Psoas muscle (tissue), 8 donors: ENCODE data around the gene VEPH1. TPM values are rescaled to one million over a fixed set of nuclear protein-coding genes. Genes with fewer than 3 reads are reported as not detected.

Experiments
- ATAC-seq, 4 donors: fragments of 200-7000 bp; cut with Tn5 transposase; one replicate each; pipeline ENCODE4 v1.9.1; 2020; ENCODE audit warnings: moderate library complexity in 3 of 4, mild to moderate bottlenecking in 2 of 4
- DNase-seq, 2 donors: peaks; one replicate each; pipeline ENCODE4 v3.0.0-alpha.2; 2020
- H3K27ac ChIP-seq: fragments of 200-600 bp; one replicate; pipeline ENCODE4 v1.8.0; 2022
- H3K27me3 ChIP-seq, 3 donors: fragments of 200-600 bp in 1 of 3; one replicate each; pipeline versions ENCODE4 v1.6.1 to v1.8.0; 2013 to 2022; ENCODE audit warnings: low read length in 2 of 3, mild to moderate bottlenecking in 2 of 3, moderate library complexity in 1 of 3; ENCODE audit not compliant: insufficient read depth in 3 of 3
- H3K36me3 ChIP-seq, 2 donors: fragments of 200-600 bp in 1 of 2; one replicate each; pipeline versions ENCODE4 v1.6.1 to v1.8.0; 2013 to 2022; ENCODE audit warnings: low read depth in 1 of 2, mild to moderate bottlenecking in 1 of 2, moderate library complexity in 1 of 2; ENCODE audit not compliant: insufficient read depth in 1 of 2
- H3K4me1 ChIP-seq: fragments of 200-600 bp; one replicate; pipeline ENCODE4 v1.8.0; 2022
- H3K4me3 ChIP-seq: fragments of 200-600 bp; one replicate; pipeline ENCODE4 v1.8.0; 2022; ENCODE audit warnings: mild to moderate bottlenecking
- H3K9me3 ChIP-seq: fragments of 200-600 bp; one replicate; pipeline ENCODE4 v1.8.0; 2022
- WGBS, 3 donors: extraction: QIAGEN DNeasy Blood & Tissue Kit; methylation state at CpG; one replicate each; pipeline versions ENCODE4 v1.1.6 to v1.1.7; 2013; 5-methylcytosine and 5-hydroxymethylcytosine counted together
- intact Hi-C, 2 donors: fragments of 100-400 bp; cut with DNase I; formaldehyde crosslinking; loops; one replicate each; pipeline versions ENCODE4 v1.11.0 to v1.14.2; 2022
- polyA plus RNA-seq, 3 donors: library from polyadenylated mRNA; stranded (reverse); fragments of 200-250 nt; gene quantifications; one replicate each; pipeline ENCODE4 v1.2.3, GENCODE V29; 2013
- total RNA-seq, 4 donors: library from RNA; stranded (reverse); fragmentation: NEBNext Ultra II Directional in 2 of 4; extraction: Animal tissue kit (Norgen Biotek cat#: 25700) in 2 of 4; gene quantifications; one replicate each; pipeline versions ENCODE4 v1.2.1 to v1.2.4, GENCODE V29; 2021 to 2023
- TF ChIP-seq, protein P1 (sequence below): fragments of 200-600 bp; IDR thresholded peaks from one replicate; pipeline ENCODE4 v1.8.0; 2022; ENCODE audit warnings: antibody characterized with exemption
- donor health status: healthy with polysubstance abuse.
- donor health status: DM: no; HTN: no; CAD: no; lungs with moderate emphysema.
- donor health status: Bipolar disorder and iron deficiency.
- donor health status: healthy.
- donor health status: DM: yes; HTN: yes; CAD: no.
- donor health status: DM: no; HTN: no; CAD: no.
- donor health status: DM: no; HTN: no; CAD: no.
- donor health status: DM: yes; HTN: yes; CAD: no.

The VEPH1 gene
- total and polyA plus RNA-seq, 7 donors = 0.14 to 0.34 (median 0.25) TPM; not detected in 2

DNA sequence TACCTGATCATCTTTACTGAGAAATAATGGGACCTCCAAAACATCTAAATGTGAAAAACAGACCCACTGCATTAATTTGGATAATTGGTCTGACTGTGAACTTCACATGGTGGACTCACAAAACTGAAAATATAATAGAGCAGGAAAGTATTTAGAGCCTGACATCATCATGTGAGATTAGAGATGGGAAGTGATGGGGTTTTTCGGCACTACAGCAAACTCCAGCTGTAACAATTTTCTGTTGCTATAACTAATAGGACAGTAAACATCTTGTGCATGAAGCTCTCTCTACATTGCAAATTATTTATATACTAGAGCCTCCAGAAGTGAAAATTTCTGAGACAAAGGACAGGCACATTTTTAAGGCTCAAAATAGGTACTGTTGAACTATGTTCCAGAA, 32.2 kb downstream of the VEPH1 start:
- H3K9me3 ChIP-seq = no peaks in the 10 kb centered on the region
- TF ChIP-seq, protein P1, sequence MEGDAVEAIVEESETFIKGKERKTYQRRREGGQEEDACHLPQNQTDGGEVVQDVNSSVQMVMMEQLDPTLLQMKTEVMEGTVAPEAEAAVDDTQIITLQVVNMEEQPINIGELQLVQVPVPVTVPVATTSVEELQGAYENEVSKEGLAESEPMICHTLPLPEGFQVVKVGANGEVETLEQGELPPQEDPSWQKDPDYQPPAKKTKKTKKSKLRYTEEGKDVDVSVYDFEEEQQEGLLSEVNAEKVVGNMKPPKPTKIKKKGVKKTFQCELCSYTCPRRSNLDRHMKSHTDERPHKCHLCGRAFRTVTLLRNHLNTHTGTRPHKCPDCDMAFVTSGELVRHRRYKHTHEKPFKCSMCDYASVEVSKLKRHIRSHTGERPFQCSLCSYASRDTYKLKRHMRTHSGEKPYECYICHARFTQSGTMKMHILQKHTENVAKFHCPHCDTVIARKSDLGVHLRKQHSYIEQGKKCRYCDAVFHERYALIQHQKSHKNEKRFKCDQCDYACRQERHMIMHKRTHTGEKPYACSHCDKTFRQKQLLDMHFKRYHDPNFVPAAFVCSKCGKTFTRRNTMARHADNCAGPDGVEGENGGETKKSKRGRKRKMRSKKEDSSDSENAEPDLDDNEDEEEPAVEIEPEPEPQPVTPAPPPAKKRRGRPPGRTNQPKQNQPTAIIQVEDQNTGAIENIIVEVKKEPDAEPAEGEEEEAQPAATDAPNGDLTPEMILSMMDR = no peak
- intact Hi-C loops = no loop called here
- H3K4me1 ChIP-seq = no peaks in the 10 kb centered on the region
- ATAC-seq (no peak), DNase-seq (no peak)
- no peaks in the 10 kb centered on the region for H3K36me3 ChIP-seq
- no peak overlapping the region for H3K27ac ChIP-seq
- 53 to 64% (median 63%) methylated on average over 1 of the region's 1 CpG for WGBS, 3 donors
- H3K27me3 ChIP-seq = peaks cover 0 to 4% (median 0%) of the 10 kb centered on the region in 3 donors
- H3K4me3 ChIP-seq = no peak overlapping the region

DNA sequence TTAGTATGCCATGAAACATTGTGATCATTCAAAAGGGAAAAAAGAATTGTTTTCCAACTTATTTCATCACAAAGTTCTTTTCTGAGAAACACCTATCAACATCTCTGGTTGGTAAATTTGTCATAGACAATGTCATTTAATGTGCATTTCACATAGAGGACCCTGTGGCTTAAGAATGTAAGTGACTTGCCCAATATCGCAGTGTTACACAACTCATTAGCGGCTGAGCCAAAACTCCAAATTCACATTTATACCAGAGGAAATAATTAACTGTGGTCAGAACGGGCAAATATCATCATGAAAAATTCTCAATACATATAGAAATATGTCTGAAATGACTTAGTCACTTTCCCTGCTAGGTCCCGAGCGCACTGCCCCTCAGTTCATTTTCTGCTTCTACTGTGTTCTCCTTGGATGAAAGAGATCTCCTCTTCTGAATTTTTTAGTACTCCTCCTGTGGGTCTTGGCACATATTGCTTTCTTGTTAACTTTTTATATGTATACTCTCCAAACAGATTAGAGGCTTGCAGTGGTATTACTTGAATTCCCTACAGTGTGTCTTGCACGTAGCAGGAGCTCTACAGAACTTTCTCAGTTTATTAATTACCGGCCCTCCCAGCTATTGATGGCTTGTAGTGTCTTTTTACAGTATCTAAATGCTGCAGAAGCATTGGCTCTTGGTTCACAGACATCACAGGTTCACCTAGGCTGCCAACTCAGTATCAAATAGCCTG, 33.5 kb downstream of the VEPH1 start:
- WGBS, 3 donors = 81 to 87% (median 85%) methylated on average over 7 of the region's 7 CpGs
- Histone ChIP-seq H3K27me3 (peaks cover 0 to 4% (median 0%) of the 10 kb centered on the region in 3 donors), H3K4me3 (no peak overlapping the region), H3K36me3 (no peaks in the 10 kb centered on the region), H3K9me3 (no peaks in the 10 kb centered on the region), H3K4me1 (no peaks in the 10 kb centered on the region), H3K27ac (no peak overlapping the region)
- no peak for ATAC-seq
- TF ChIP-seq, protein P1 = no peak
- no peak for DNase-seq
- intact Hi-C loops = no loop called here

DNA sequence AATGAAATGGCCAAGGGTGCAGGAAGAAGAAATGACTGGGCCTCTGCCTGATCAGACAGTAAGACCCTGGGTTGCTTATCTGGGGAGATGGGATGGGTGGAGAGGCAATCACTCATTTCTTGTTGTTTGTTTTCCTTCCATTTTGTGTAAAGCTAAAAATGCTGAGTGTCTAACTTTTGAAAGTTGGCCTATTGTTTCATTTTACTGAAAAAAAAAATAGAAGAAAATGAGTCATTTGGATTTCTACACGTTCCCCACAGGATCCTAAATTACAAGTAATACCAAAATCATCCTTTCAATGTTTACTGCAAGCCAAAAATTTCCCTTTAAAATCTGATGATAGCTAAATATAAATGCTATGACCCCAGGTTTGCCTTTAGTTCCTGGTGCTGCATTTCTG, 36.0 kb downstream of the VEPH1 start:
- Histone ChIP-seq H3K36me3 (no peaks in the 10 kb centered on the region), H3K27ac (no peak overlapping the region), H3K27me3 (peaks cover 0 to 4% (median 0%) of the 10 kb centered on the region in 3 donors), H3K9me3 (no peaks in the 10 kb centered on the region), H3K4me1 (no peaks in the 10 kb centered on the region), H3K4me3 (no peak overlapping the region)
- WGBS, 3 donors = 36 to 47% (median 43%) methylated on average over 1 of the region's 1 CpG
- DNase-seq = no peak
- ATAC-seq = no peak
- intact Hi-C loops = no loop called here
- TF ChIP-seq, protein P1 = no peak

DNA sequence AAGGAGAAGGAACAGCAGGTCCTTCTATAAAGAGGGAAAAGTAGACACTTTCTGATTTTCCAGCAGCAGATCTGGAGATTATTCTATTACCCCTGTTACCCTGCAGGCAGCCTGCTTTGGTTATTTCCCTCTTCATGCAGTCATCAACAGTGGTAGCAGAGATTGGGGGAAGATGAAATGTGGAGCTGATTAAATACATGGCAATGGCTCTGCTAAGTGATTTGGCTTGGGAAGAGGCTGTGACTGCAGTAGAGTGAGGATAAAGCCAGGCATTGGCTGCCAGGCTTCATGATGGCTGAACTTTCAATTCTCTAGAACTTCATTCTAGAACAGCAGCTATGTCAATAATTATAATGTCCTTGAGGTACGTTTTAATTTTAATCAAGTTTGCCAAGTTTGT, 37.5 kb downstream of the VEPH1 start:
- H3K9me3 ChIP-seq = no peaks in the 10 kb centered on the region
- TF ChIP-seq, protein P1 = no peak
- peaks cover 0 to 4% (median 0%) of the 10 kb centered on the region in 3 donors for H3K27me3 ChIP-seq
- H3K4me1 ChIP-seq = no peaks in the 10 kb centered on the region
- DNase-seq = no peak
- intact Hi-C loops = no loop called here
- no peak overlapping the region for H3K4me3 ChIP-seq
- no peak for ATAC-seq
- 64 to 80% (median 73%) methylated on average over 1 of the region's 1 CpG for WGBS, 3 donors
- no peaks in the 10 kb centered on the region for H3K36me3 ChIP-seq
- H3K27ac ChIP-seq = no peak overlapping the region

DNA sequence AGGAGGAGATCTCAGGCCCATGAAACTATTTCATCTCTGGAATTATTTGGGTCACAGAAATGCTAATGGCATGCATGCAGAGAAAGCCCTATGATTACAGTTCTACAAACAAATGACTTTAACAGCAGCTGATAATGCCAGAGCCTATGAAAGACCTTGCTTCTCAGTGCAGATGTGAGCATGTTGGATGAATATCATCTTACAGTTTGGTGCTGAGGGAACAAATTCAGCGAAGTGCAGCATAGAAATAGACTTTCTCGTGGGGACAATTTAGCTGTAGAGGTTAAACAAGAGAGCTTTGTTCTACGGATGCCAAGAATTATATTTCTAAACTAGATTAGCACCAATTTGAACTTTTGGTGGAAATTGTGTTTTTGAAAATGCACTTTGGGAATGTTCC, 38.9 kb downstream of the VEPH1 start:
- H3K27ac ChIP-seq = no peak overlapping the region
- ATAC-seq (no peak), DNase-seq (no peak)
- no peaks in the 10 kb centered on the region for H3K4me1 ChIP-seq
- intact Hi-C loops = no loop called here
- no peaks in the 10 kb centered on the region for H3K36me3 ChIP-seq
- H3K27me3 ChIP-seq = peaks cover 0 to 4% (median 0%) of the 10 kb centered on the region in 3 donors
- no peaks in the 10 kb centered on the region for H3K9me3 ChIP-seq
- H3K4me3 ChIP-seq = no peak overlapping the region
- TF ChIP-seq, protein P1 = no peak
- WGBS, 3 donors = 20 to 28% (median 27%) methylated on average over 3 of the region's 3 CpGs
